Omental fat pad (tissue), 4 donors: Measurements from ENCODE around the gene ADISSP. TPM values are rescaled to one million over a fixed set of nuclear protein-coding genes. Genes with fewer than 3 reads are reported as not detected.

ENCODE experiments used
- ATAC-seq: fragments of 150-250 bp; one replicate; pipeline ENCODE4 v1.9.1; 2016; ENCODE audit warnings: mild to moderate bottlenecking, moderate library complexity; ENCODE audit not compliant: low FRiP score
- DNase-seq: peaks from one replicate; pipeline ENCODE4 v3.0.0-alpha.2; 2019; ENCODE audit warnings: low spot score
- CTCF ChIP-seq, 3 donors: fragments of 450-650 bp; IDR thresholded peaks; one replicate each; pipeline ENCODE4 v1.5.1; 2016 to 2017; ENCODE audit warnings: antibody characterized with exemption in 3 of 3, mild to moderate bottlenecking in 3 of 3, moderate library complexity in 2 of 3
- total RNA-seq, 4 donors: library from RNA; depleted of rRNA; stranded (reverse); fragments of >200 nt; gene quantifications; one replicate each; pipeline ENCODE4 v1.1.0, GENCODE V29; 2016

The ADISSP gene
- total RNA-seq, 4 donors from 2014 or later, result 19.7 to 32.3 (median 30.3) TPM

- ATAC-seq (no peak), DNase-seq (no peak)
- TF ChIP-seq CTCF (IDR thresholded peaks at IDR 0.05), result no peak
These were observed 18.4 kb downstream of the ADISSP start for GRCh38 chr20:3749087-3749688.

- no peak for DNase-seq
- TF ChIP-seq CTCF (IDR thresholded peaks at IDR 0.05), result no peak
- ATAC-seq, result no peak
These were observed 19.5 kb downstream of the ADISSP start for GRCh38 chr20:3748073-3748472.

GRCh38 chr20:3747471-3747870 is 20.1 kb downstream of the ADISSP start:
- ATAC-seq (no peak), DNase-seq (no peak)
- no peak for TF ChIP-seq CTCF (IDR thresholded peaks at IDR 0.05)

- no peak for TF ChIP-seq CTCF (IDR thresholded peaks at IDR 0.05)
- DNase-seq (no peak), ATAC-seq (no peak)
These were observed 21.8 kb downstream of the ADISSP start for GRCh38 chr20:3745686-3746173.

- no peak for DNase-seq
- TF ChIP-seq CTCF (IDR thresholded peaks at IDR 0.05), result no peak
- ATAC-seq, result no peak
These were observed 22.5 kb downstream of the ADISSP start for GRCh38 chr20:3744806-3745685.

- ATAC-seq (no peak), DNase-seq (no peak)
- TF ChIP-seq CTCF (IDR thresholded peaks at IDR 0.05), result no peak
These were observed 23.5 kb downstream of the ADISSP start for GRCh38 chr20:3744037-3744436.
